Measurements from ENCODE around the gene LCN10. TPM values are rescaled to one million over a fixed set of nuclear protein-coding genes. Genes with fewer than 3 reads are reported as not detected.

Gene LCN10
- total RNA-seq, 1 donor from 2014 or later = not detected

GRCh38 chr9:136740971-136741882, 1.5 kb downstream of the LCN10 start:
- peaks cover 8% of the 10 kb centered on the region for H3K27me3 Mint-ChIP-seq (ENCODE audit: low read depth)
- H3K4me1 Mint-ChIP-seq (ENCODE audit: low read depth) = no peaks in the 10 kb centered on the region
- no peak for DNase-seq (ENCODE audit: low spot score)
- H3K36me3 Mint-ChIP-seq (ENCODE audit: low read depth) = no peaks in the 10 kb centered on the region
- no peak overlapping the region for H3K27ac Mint-ChIP-seq (ENCODE audit: unreplicated experiment)
- no peaks in the 10 kb centered on the region for H3K9me3 Mint-ChIP-seq (ENCODE audit: low read depth)
- H3K4me3 Mint-ChIP-seq (ENCODE audit: unreplicated experiment) = no peak overlapping the region
- TF ChIP-seq, protein P1, sequence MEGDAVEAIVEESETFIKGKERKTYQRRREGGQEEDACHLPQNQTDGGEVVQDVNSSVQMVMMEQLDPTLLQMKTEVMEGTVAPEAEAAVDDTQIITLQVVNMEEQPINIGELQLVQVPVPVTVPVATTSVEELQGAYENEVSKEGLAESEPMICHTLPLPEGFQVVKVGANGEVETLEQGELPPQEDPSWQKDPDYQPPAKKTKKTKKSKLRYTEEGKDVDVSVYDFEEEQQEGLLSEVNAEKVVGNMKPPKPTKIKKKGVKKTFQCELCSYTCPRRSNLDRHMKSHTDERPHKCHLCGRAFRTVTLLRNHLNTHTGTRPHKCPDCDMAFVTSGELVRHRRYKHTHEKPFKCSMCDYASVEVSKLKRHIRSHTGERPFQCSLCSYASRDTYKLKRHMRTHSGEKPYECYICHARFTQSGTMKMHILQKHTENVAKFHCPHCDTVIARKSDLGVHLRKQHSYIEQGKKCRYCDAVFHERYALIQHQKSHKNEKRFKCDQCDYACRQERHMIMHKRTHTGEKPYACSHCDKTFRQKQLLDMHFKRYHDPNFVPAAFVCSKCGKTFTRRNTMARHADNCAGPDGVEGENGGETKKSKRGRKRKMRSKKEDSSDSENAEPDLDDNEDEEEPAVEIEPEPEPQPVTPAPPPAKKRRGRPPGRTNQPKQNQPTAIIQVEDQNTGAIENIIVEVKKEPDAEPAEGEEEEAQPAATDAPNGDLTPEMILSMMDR (IDR thresholded peaks at IDR 0.05) = no peak

DNA sequence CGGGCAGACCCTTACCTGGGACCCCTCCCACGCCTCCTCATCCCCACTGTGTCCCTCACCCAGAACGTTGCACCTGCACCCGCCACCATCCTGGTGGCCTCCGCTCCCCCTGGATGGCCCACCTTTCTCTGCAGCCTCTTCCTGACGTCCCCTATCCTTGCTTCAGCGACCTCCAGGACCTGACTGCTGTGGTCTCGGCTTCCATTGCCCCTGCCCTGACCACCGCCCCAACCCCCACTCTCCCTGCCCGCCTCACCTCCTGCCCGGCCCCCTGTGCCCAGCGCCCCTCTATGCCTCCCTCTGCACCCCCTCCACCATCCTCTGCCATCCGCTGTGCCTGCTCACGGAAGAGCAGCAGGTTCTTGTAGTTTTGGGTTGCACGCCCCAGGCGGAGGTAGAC, 2.2 kb downstream of the LCN10 start:
- Mint-ChIP-seq H3K9me3 (ENCODE audit: low read depth) (no peaks in the 10 kb centered on the region), H3K27me3 (ENCODE audit: low read depth) (peaks cover 8% of the 10 kb centered on the region), H3K4me1 (ENCODE audit: low read depth) (no peaks in the 10 kb centered on the region), H3K36me3 (ENCODE audit: low read depth) (no peaks in the 10 kb centered on the region), H3K27ac (ENCODE audit: unreplicated experiment) (no peak overlapping the region), H3K4me3 (ENCODE audit: unreplicated experiment) (no peak overlapping the region)
- TF ChIP-seq, protein P1 (IDR thresholded peaks at IDR 0.05) = no peak
- DNase-seq (ENCODE audit: low spot score) = no peak

- Mint-ChIP-seq H3K27ac (ENCODE audit: unreplicated experiment) (no peak overlapping the region), H3K4me3 (ENCODE audit: unreplicated experiment) (no peak overlapping the region), H3K27me3 (ENCODE audit: low read depth) (peaks cover 8% of the 10 kb centered on the region), H3K4me1 (ENCODE audit: low read depth) (no peaks in the 10 kb centered on the region), H3K9me3 (ENCODE audit: low read depth) (no peaks in the 10 kb centered on the region), H3K36me3 (ENCODE audit: low read depth) (no peaks in the 10 kb centered on the region)
- DNase-seq (ENCODE audit: low spot score) = no peak
- TF ChIP-seq, protein P1 (IDR thresholded peaks at IDR 0.05) = no peak
Observed at GRCh38 chr9:136740069-136740468, 2.7 kb downstream of the LCN10 start.

GRCh38 chr9:136739509-136739908, 3.2 kb downstream of the LCN10 start:
- H3K9me3 Mint-ChIP-seq (ENCODE audit: low read depth) = no peaks in the 10 kb centered on the region
- TF ChIP-seq, protein P1 (IDR thresholded peaks at IDR 0.05) = no peak
- no peaks in the 10 kb centered on the region for H3K4me1 Mint-ChIP-seq (ENCODE audit: low read depth)
- no peak for DNase-seq (ENCODE audit: low spot score)
- no peak overlapping the region for H3K27ac Mint-ChIP-seq (ENCODE audit: unreplicated experiment)
- H3K36me3 Mint-ChIP-seq (ENCODE audit: low read depth) = no peaks in the 10 kb centered on the region
- H3K27me3 Mint-ChIP-seq (ENCODE audit: low read depth) = peaks cover 8% of the 10 kb centered on the region
- H3K4me3 Mint-ChIP-seq (ENCODE audit: unreplicated experiment) = no peak overlapping the region

GRCh38 chr9:136738960-136739359, 3.8 kb downstream of the LCN10 start:
- H3K9me3 Mint-ChIP-seq (ENCODE audit: low read depth) = no peaks in the 10 kb centered on the region
- TF ChIP-seq, protein P1 (IDR thresholded peaks at IDR 0.05) = no peak
- peaks cover 8% of the 10 kb centered on the region for H3K27me3 Mint-ChIP-seq (ENCODE audit: low read depth)
- no peak overlapping the region for H3K4me3 Mint-ChIP-seq (ENCODE audit: unreplicated experiment)
- DNase-seq (ENCODE audit: low spot score) = no peak
- H3K27ac Mint-ChIP-seq (ENCODE audit: unreplicated experiment) = no peak overlapping the region
- H3K36me3 Mint-ChIP-seq (ENCODE audit: low read depth) = no peaks in the 10 kb centered on the region
- H3K4me1 Mint-ChIP-seq (ENCODE audit: low read depth) = no peaks in the 10 kb centered on the region

Measured in chondrocyte (in vitro differentiated cells).